GM19463 (cell line): ENCODE results near the gene PURB.
"Not testable (repeated sequence)": the region's sequence is repeated elsewhere in the genome, so short reads cannot be mapped to it uniquely, and the experiment has no call there.

Source experiments
- ATAC-seq: cut with Tn5 transposase; IDR thresholded peaks from one replicate; pipeline ENCODE4 v1.9.1; 2021; ENCODE audit warnings: mild to moderate bottlenecking, moderate library complexity; ENCODE audit not compliant: unreplicated experiment

PURB gene

DNA sequence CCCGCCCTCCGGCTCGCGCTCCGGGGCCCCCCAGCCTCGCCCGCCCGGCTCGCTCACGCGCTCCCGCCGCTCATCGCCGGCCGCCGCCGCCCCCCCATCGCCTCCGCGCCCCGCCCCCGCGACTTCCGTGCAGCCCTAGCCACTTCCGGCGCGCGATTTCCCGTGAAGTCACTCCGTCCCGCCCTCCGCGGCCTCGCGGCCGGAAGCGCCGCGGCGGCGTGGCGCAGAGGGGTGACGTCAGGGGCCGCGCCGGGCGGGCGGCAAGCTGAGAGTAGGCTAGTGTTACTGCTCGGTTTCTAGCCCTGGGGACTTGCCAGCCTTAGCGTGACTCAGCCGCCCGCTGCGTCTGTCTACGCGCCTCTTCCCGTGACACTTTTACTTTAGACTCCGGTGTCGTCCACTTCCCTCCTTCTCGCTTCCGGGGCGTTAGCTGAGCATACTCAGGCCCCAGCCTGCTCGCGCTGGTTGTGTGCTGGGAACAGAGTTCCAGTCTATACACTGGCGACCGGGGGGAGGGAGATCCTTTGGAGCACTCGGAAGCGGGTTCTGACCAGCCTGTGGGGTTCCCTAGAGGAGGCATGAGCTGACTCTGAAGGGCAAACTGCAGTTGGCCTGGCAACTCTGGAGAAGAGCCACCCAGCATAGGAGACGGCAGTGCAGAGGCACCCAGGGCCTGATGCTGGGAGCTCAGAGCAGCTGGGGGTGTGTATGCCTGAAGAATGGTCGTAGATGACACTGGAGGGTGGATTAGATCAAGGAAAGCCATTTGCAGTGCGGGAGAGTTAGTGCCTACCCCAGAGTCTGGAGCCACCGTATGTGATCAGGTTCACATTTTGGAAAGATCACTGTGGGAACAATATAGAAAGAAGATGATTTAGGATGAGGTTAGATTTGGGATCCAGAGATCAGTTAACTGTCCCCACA, at the start of gene PURB:
PURB (minus strand) TSS at position 137 of the 924 bp plus-strand sequence. CDS start 182 bp downstream, outside the sequence.
- ATAC-seq: peak; percentile 85

DNA sequence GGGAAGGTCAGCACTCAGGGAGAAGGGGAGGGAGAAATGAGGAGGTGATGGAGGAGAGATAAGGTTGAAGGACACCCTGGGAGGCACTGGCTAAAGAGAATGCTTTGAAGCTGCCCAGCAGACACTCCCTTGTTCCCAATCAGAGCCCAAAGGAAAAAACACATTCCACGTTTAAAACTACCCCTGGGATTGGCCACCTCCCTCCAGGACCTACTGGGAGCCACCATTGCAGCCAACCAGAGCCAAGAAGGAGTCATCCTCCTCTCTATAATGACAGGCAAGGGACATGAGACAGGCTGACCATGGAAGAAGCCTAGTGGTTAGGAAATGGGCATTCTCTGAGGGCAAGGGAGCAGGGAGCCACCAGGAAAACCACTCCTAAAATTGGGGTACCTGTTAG, 49.7 kb upstream of the PURB start:
- no peak for ATAC-seq

DNA sequence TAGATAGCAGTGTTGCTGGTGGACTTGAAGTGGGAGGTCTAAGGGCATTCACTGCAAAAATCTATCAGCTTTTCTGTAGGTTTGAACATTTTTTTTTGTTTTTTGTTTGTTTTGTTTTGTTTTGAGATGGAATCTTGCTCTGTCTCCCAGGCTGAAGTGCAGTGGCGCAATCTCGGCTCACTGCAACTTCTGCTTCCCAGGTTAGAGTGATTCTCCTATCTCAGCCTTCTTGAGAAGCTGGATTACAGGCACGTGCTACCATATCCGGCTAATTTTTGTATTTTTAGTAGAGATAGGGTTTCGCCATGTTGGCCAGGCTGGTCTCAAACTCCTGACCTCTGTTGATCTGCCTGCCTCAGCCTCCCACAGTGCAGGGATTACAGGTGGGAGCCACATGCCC, 49.2 kb upstream of the PURB start:
- not testable (repeated sequence) for ATAC-seq

DNA sequence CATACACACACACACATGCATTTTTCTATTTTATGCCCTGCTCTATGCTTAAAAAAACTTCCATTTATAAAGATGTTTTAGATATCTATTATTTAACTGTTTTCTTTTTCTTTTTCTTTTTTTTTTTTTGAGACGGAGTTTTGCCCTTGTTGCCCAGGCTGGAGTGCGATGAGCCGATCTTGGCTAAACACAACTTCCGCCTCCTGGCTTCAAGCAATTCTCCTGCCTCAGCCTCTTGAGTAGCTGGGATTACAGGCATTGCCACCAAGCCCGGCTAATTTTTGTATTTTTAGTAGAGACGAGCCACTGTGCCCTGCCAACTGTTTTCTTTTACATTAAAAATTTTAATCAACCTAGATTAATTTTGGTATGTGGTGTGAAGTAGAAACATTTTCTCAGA, 45.6 kb upstream of the PURB start:
- no peak for ATAC-seq

DNA sequence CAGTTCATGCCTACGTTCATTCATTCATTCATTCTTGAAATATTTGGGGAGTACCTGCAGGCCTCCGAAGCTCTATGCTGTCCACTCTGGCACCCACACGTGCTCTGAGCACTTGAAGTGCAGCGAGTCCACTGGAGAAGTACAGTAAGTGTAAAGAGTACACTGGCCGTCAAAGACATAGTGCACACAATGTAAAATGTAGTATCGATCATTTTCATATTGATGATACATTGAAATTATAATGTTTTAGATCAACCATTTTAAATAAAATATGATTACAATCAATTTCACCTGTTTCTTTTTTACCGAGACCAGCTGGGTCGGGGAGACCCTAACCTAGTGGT, 37.0 kb upstream of the PURB start:
- ATAC-seq: no peak

DNA sequence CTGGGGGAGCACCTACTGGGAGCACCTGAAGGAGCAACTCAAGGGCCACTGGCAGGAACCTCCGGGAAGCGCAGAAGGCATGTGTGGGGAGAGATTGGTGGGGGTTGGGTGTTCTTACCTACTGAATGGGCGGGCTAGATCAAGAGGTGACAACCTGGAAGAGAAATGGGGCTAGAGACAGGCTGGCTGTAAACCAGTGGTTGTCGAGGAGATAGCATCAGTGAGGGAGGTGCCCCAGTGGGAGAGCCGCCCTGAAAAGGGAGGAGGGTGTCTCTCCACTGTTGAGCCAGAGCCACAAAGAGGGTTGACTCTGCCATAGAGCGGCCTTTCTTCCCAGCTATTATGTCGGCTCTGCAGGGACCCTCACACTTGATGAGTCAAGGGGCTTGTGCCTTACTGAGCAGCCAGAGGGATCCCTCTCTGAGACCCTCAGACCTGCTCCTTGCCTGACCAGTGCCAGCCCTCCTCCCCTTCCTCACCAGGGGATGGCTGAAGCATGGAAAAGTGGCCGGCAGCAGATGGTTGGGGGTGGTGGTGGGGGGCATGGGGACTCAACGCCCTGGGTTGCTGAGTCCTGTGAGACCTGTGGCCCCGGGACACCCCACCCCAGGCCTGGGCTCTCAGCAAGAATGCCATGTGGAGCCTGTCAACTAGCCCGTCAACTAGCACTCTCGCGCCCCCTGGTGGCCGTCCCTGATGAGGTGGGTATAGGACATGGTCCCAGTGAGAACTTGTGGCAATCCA, 36.4 kb upstream of the PURB start:
- no peak for ATAC-seq

DNA sequence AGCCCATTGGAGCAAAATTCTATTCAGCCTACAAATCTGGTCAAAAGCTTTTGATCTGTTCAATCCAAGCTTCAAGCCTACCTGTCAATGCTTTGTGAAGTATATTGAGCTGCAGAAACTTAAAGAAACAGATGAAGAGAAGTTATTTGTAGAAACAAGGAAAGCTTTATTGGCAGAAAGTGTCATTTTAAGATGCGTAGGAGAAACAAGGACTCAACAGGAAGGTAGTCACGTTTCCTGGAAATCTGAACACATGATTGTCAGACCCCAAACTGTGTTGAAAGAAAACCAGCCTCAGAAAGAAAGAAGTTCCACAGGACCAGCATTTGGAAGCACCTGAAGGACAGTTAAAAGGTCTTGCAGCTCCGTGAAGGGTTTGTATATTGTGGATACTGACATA, 34.8 kb upstream of the PURB start:
- ATAC-seq: no peak

- ATAC-seq: no peak
Observed at GRCh38 chr7:44918029-44918428, 32.7 kb upstream of the PURB start.

DNA sequence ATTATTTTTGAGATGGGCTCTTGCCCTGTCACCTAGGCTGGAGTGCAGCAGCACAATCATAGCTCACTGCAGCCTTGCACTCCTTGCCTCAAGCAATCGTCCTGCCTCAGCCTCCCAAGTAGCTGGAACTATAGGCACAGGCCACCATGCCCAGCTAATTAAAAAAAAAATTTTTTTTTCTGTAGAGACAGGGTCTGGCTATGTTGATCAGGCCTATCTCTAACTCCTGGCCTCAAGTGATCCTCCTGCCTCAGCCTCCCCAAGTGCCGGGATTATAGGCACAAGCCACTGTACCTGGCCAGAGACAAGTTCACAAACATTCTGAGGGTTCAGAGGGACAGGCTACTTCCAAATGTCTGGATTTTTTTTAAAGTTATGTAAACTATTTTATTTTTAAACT, 32.1 kb upstream of the PURB start:
- ATAC-seq: no peak

GRCh38 chr7:44914992-44915607, 29.8 kb upstream of the PURB start:
- no peak for ATAC-seq

DNA sequence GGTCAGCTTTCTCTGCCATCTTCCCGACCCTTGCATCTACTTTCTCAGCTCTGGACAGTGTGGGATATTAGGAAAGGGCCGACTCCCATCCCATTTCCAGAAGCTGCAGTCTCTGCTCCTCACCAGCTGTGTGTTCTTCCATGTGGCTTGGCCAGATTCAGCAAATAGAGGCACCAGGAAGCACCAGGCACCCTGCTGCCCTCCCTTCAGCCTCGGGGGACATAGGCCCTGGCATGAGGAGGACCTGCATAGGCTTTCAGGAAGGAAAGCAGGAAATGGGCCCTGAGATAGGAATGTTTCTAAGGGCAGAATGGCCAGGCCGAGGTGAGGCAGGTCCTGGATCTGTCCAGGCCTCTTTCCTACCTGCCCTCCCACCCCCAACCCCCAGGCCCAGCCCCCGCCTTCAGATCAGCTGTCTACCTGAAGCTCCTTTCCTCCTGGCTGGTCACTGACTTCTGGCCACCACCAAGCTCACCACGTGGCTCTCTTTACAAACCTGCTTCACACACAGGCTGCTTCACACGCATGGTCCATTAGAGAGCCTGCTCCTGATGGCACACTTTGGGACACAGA, 27.5 kb upstream of the PURB start:
- no peak for ATAC-seq

DNA sequence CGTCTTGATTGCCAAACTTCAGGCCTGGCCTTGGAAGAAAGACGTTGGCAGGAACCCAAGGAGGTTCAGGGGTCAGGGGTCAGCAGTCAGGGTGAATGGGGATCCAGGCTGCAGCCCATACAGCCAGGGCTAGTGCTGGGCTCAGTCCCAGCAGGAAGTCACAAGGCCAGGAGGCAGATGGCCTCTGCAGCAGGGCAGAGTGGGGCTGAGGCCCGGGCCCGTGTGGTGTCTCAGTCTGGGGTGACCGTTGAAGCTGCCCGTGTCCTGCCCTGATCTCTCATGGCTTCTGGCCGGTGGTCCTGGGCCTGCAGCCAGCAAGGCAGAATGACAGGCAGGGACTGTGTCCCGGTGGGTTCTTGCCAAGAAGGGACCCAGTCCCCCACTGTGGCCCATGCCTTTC, 26.6 kb upstream of the PURB start:
- ATAC-seq: no peak

DNA sequence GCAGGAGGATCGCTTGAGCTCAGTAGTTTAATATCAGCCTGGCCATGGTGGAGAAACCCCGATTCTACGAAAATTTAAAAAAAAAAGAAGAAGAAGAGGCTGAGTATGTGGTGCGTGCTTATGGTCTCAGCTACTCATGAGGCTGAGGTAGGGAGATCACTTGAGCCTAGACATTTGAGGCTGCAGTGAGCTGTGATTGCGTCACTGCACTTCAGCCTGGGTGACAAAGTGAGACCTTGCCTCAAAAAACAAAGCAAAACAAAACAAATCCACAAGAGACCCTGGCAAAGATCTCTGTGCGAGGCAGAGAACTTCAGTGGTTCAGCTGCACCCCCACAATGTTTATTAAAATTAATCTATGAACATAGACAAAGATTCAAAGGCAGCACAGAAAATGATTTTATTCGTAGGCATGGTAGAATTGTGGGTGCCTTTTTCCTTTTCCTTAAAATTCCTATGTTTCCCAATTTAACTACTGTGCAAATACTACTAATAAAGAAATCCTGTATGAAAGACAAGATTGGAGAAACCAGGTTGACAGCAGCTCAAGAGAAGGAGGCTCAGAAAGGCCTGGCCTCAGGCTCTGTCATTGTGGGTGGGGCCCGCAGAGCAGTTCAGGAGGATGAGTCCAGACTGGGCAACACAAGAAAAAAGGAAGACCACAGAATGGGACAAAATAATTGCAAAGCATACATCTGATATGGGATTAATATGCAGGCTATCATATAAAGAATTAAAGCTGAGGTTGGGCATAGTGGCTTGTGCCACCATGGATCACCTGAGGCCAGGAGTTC, 24.5 kb upstream of the PURB start:
- ATAC-seq: no peak

DNA sequence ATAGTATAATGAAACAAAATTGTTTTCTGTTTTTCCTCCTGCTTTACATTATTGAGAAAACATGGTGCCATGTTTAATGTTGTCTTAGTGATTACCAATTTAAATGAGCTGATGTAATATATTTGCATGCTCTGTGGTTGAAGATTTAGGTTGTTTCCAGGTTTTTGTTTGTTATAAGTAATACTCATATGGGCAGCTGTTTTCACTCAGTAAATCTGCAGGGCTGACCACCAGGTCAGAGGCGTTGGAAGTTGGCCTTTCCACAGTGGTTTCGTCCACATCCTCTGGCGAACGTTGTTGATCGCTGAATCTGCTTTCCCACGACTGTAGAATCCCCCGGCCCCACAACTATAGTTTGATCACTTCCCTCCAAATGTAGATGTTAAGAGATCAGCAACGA, 21.6 kb upstream of the PURB start:
- no peak for ATAC-seq

GRCh38 chr7:44905002-44905635, 19.8 kb upstream of the PURB start:
- ATAC-seq: no peak

- ATAC-seq: no peak
Observed at GRCh38 chr7:44899443-44899842, 14.1 kb upstream of the PURB start.

DNA sequence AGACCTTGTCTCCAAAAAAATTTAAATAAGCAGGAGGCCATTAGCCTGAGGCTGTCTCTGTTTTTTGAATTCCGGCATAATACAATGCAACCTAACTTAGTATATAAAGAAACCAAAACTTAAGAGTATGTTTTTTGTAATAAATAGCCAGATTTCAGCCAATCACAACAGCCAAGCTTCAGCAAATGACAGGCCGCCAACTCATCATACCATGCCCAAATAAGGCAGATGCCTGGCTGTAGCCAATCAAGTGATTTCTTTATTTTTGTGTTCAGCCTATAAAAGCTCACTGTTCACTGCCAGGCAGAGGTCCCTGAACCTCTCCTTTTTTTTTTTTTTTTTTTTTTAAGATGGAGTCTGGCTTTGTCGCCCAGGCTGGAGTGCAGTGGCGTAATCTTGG, 12.7 kb upstream of the PURB start:
- ATAC-seq: no peak

DNA sequence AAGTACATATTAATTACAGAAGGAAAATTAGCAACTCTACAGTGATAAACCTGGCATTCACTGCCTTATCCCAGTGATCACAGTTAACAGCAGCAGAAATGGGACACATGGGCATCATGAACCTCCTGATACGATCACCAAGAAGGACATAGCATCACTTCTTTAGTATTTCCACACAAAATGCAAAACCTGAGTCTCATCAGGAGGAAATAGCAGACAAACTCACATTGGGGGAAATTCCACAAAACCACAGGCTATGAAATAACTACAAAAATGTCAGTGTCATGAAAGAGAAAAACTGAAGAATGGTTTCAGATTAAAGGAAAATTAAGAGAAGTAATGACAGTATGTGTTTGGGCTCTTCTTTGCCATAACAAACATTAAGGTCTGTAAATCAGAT, 12.0 kb upstream of the PURB start:
- no peak for ATAC-seq

DNA sequence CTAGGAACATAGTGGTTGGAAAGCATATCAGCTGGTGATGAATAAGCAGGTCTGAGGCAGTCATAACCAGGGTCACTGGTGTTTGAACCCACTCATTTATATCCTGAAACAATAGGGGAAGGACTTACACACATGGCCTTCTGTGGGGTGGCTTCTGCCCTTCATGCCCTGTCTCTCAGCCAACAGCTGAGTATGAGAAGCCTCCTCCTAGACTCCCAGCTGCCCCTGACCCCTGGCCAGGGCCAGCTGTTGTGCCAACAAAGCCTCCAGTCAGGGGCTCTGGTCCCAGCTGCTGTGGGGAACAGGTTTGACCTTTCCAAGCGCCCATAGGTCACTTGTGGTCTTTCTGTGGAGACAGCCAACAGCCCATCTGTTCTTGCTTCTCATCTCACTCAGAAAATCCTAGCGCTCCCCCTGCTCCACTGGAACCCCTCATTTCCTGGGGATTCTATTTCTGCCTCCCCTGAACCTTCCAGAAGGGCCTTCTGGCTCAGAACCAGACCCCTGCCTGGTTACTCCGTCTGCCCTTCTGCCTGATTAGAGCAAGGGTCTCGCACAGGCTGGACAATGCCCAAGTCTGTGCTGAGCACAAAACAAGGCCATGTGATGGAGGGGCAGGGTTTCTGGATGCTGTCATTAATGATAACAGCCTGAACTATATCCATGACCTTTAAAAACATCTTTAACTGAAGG, 9.7 kb upstream of the PURB start:
- ATAC-seq: no peak
